Subcutaneous adipose tissue (tissue), 4 donors: ENCODE data around the gene JADE1. TPM values are rescaled to one million over a fixed set of nuclear protein-coding genes. Genes with fewer than 3 reads are reported as not detected.

Experiments
- CTCF ChIP-seq: fragments of 450-650 bp; IDR thresholded peaks from one replicate; pipeline ENCODE4 v1.5.1; 2016; ENCODE audit warnings: low read depth, mild to moderate bottlenecking, control low read depth, antibody characterized with exemption, moderate library complexity
- total RNA-seq, 4 donors: library from RNA; depleted of rRNA; stranded (reverse); fragments of >200 nt; gene quantifications; one replicate each; pipeline ENCODE4 v1.1.0, GENCODE V29; 2016

Gene JADE1
- total RNA-seq, 4 donors from 2014 or later, result 56.9 to 100.0 (median 67.1) TPM

- TF ChIP-seq CTCF, result no peak
Observed at GRCh38 chr4:128796934-128797333, 12.6 kb upstream of the JADE1 start.

- no peak for TF ChIP-seq CTCF
Observed at GRCh38 chr4:128800284-128800683, 9.2 kb upstream of the JADE1 start.

GRCh38 chr4:128800701-128801284 lies 8.7 kb upstream of the JADE1 start:
- no peak for TF ChIP-seq CTCF

- no peak for TF ChIP-seq CTCF
Observed at GRCh38 chr4:128802680-128803628, 6.5 kb upstream of the JADE1 start.

GRCh38 chr4:128803783-128804182 lies 5.7 kb upstream of the JADE1 start:
- TF ChIP-seq CTCF, result no peak

- no peak for TF ChIP-seq CTCF
Observed at GRCh38 chr4:128810331-128810870, 901 bp downstream of the JADE1 start.
